GM21381 (cell line): ENCODE measurements around the gene CUL5.
"Not testable (repeated sequence)": the region's sequence is repeated elsewhere in the genome, so short reads cannot be mapped to it uniquely, and the experiment has no call there.

Experiments used
- ATAC-seq: cut with Tn5 transposase; IDR thresholded peaks from one replicate; pipeline ENCODE4 v1.9.1; 2021; ENCODE audit warnings: mild to moderate bottlenecking, moderate library complexity; ENCODE audit not compliant: unreplicated experiment

CUL5 gene

DNA sequence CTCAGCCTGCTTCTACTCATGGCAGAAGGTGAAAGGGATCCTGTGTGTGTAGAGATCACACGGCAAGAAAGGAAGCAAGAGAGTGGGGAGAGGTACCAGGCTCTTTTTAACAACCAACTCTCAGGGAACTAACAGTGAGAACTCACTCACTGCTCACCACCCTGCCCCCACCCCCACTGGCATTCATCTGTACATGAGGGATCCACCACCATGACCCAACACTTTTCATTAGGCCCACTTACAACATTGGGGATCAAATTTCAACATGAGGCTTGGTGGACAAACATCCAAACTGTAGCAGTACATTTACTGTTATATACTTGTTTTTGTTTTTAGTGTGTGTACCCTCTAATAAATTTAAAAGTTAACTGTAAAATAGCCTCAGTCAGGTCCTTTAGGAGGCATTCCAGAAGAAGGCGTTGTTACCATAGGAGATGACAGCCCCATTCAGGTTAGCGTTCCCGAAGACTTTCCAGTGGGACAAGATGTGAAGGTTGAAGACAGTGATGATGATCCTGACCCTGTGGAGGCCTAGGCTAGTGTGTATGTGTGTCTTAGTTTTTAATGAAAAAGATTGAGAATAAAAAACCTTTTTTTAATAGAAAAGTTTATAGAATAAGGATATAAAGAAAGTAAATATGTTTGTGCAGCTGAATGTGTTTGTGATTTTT, 11.3 kb downstream of the CUL5 start:
- no peak for ATAC-seq

GRCh38 chr11:108025387-108026080, 16.8 kb downstream of the CUL5 start:
- peak; percentile 85 for ATAC-seq

DNA sequence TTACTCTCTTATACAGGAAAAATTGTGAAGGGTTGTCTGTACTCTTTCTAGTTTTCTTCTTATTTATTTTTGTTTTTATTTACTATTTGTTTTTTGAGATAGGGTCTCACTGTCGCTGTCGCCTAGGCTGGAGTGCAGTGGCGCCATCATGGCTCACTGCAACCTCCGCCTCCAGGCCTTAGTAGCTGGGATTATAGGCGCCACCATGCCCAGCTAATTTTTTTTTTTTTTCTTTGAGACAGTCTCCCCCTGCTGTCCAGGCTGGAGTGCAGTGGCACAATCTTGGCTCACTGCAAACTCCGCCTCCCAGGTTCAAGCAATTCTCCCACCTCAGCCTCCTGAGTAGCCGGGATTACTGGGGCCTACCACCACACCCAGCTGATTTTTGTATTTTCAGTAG, 18.4 kb downstream of the CUL5 start:
- no peak for ATAC-seq

GRCh38 chr11:108028822-108029441, 20.2 kb downstream of the CUL5 start:
- ATAC-seq, result not testable (repeated sequence)

GRCh38 chr11:108031604-108032003, 22.9 kb downstream of the CUL5 start:
- ATAC-seq, result not testable (repeated sequence)

DNA sequence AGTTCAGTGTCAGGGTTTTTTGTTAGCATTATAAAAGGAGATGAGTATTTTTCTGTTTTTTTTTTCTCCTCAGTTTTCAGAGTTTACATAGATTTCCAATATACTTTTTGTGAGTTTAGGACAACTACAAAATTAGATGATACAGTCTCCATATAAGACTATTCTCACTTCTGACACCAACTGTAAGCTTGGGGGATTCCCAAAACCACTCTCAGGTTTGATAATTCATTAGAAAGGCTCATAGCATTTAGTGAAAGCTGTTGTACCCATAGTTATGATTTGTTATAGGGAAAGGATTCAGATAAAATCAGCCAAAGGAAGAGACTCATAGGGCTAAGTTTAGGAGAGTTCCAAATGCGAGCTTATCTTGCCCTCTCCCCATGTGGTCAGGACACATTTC, 24.1 kb downstream of the CUL5 start:
- no peak for ATAC-seq

DNA sequence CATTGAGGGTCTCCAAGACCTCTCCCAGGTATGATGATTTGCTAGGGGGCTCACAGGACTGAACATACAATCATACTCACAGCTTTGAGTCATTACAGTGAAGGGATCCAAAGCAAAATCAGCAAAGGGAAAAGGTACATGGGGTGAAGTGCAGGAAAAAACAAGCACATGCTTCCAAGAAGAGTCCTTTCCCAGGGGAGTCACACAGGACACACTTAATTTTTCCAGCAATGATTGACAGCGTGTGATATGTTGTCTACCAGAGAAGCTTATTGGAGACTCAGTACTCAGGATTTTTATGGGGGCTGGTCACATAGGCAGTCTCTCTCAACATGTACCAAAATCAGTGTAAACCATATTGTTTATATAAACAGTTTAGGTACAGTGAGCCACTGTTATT, 25.3 kb downstream of the CUL5 start:
- no peak for ATAC-seq

DNA sequence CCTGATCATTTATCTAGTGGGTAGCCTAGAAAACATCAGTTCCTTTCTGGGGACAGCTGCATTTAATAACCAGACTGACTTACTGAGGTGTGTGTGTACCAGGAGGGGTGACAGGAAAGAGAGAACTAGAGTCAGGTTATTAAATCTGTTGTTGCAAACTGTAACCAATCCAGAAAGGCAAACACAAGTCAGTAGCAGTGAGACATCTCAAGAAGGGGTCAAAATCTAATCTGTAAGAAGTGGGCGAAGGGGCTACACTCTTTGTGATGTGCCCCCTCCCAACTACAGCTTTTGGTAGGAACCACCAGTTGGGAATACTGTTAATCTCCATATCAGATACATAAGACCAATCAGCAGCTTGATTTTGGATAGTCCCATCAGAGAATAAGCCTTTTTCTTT, 26.3 kb downstream of the CUL5 start:
- ATAC-seq, result no peak

DNA sequence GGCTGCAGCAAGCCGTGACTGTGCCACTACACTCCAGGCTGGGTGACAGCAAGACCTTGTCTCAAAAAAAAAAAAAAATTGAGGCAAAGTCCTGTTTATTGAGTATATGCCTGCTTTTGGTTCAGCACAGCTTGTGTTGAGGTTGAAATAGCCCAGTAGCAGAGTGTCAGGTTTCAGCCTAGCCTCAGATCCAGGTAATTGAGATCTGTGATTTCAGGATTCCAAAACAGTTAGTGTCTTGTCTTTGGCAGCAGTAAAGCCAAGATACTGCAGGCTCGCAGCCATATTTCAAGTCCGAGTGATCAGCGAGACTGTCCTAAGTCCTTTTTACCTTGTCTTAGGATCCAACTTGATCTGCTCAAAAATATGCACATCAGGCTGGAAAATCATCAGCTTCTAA, 27.0 kb downstream of the CUL5 start:
- ATAC-seq, result no peak

DNA sequence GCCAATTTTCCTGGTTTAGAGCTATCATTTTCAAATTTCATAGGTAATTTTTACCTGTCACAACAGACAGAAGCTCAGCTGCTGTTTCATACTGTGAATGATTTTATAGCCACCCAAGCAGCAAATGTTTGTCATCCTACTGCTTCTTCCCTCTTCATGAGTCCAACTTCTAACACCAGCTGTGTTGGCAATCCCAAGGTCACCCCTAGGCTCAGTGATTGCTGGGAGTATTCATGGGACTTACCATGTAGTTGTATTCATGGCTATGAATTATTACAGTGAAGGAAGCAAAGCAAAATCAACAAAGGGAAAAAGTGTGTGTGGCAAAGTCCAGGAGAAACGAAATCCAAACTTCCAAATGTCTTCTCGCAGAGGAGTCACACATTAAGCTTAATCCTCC, 28.5 kb downstream of the CUL5 start:
- no peak for ATAC-seq

DNA sequence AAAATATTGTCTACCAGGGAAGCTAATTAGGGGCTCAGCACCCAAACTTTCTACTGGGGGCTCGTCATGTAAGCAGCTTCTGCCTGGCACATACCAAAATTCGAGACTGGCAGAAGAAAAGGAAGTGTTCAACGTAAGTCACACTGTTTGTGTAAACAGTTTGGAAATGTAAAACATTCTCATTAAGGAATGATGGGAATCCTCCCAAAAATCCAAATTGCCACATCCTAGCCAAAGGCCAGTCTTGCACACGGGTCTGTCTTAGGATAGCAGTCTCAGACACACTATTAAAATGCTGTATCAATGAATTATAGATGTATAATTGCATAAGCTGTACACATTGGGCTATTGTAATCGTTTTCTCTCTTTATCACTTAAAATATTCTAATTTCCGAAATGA, 28.9 kb downstream of the CUL5 start:
- ATAC-seq, result no peak

GRCh38 chr11:108048269-108048668, 39.6 kb downstream of the CUL5 start:
- ATAC-seq, result no peak

DNA sequence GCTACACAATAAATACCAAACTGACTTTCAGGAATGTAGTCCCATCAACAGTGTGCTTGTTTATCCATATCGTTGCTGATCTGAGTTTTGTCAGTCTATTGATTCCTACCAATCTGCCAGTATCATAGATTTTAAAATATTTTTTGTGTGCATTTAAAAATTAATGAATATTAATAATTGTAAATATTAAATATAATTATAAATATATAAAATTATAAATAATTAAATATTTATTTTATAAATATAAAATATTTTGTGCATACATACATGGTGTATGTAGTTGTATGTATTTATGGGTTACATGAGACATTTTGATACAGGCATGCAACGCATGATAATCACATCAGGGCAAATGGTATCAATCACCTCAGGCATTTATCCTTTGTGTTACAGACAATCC, 53.6 kb downstream of the CUL5 start:
- no peak for ATAC-seq

- no peak for ATAC-seq
Measured at GRCh38 chr11:108063410-108063809, 54.7 kb downstream of the CUL5 start.

- peak; percentile 62 for ATAC-seq
Measured at GRCh38 chr11:108069947-108070346, 61.2 kb downstream of the CUL5 start.

GRCh38 chr11:108084811-108085210, 76.1 kb downstream of the CUL5 start:
- ATAC-seq, result no peak

- ATAC-seq, result no peak
Measured at GRCh38 chr11:108085672-108086071, 77.0 kb downstream of the CUL5 start.

- no peak for ATAC-seq
Measured at GRCh38 chr11:108092134-108092533, 83.4 kb downstream of the CUL5 start.

GRCh38 chr11:108093128-108093904, 84.6 kb downstream of the CUL5 start:
- ATAC-seq, result no peak

- no peak for ATAC-seq
Measured at GRCh38 chr11:108097179-108097578, 88.5 kb downstream of the CUL5 start.

DNA sequence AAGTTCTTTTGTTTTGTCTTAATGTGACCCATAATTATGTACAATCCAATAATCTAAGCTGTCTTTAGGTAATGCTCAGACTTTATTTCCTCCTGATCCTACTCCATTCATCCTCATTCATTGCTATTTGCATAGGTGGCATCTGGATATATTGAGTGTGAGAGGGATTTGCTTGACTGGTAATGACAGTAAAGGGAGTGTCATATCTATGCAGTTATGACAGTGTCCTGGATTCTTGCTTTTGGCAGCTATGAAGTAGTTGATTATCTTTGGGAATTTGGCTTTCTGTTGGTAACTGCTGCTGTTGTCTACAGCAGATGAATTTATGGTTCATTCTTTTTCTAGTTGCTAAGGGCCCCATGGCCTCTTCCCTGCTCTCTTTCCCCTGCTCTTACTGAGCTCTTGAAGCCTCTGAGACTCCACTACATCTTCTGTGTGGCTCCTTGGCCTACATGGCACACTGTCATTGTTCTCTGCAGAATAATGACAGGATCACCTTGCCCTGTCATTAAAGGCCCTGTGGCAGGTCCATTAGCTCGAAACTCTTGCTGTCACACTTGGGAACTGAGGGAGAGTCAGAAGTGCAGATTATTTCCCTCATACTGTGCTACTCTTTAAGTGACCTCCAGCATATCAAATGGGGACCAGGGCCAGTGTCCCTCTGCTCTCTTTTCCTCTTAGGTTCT, 92.5 kb downstream of the CUL5 start:
- no peak for ATAC-seq
